RCC 7860 (cell line): ENCODE results near the gene SPATA31D1.
A peak's percentile ranks its signal among the peaks of the same experiment; 100 is the strongest.
"Not testable (repeated sequence)": the region's sequence is repeated elsewhere in the genome, so short reads cannot be mapped to it uniquely, and the experiment has no call there.

ENCODE experiments used
- DNase-seq: peaks from one replicate; pipeline ENCODE4 v3.0.0-alpha.2; 2015; ENCODE audit warnings: low spot score
- FAIRE-seq: peaks from 2 replicates; lab custom pipeline; 2012; peaks lifted over from hg19 to GRCh38; lab: Jason Lieb, UNC

Gene SPATA31D1

DNA sequence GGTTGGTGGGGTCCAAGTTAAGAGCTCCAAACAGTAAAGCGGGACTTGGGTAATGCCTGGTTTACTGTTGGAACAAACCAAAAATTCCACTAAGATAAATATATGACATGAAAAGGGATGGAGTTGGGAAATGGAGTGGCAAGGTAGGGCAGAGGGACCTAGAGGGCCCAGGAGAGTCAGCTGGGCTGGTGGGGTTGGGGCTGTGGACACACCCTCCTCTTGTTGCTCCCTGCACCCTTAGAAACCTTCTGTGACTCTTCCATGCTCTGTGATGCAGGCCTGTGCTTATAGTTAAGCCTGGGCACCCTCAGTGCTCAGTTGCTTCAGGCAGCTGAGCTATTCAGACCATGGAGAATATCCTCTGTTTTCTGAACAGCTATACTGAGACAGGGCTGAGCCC, at the start of gene SPATA31D1:
Gene SPATA31D1, plus strand, starts transcription at position 301 of the 400 bp plus-strand sequence. Its CDS starts 47 bp downstream, at position 348.
- not testable (repeated sequence) for DNase-seq, FAIRE-seq

DNA sequence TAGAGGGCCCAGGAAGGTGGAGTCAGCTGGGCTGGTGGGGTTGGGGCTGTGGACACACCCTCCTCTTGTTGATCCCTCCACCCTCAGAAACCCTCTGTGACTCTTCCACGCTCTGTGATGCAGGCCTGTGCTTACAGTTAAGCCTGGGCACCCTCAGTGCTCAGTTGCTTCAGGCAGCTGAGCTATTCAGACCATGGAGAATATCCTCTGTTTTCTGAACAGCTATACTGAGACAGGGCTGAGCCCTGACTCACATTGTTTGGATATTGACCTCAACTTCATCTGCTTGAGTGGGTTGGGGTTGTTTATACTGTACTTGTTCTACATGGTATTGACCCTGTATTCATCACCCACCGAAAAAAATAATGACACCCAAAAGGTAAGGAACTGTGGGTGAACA, 45.2 kb upstream of the SPATA31D1 start, which contains the start of gene SPATA31D3:
Gene SPATA31D3, plus strand, starts transcription at position 108 of the 400 bp plus-strand sequence. Its CDS starts 86 bp downstream, at position 194.
- FAIRE-seq, DNase-seq: not testable (repeated sequence)

DNA sequence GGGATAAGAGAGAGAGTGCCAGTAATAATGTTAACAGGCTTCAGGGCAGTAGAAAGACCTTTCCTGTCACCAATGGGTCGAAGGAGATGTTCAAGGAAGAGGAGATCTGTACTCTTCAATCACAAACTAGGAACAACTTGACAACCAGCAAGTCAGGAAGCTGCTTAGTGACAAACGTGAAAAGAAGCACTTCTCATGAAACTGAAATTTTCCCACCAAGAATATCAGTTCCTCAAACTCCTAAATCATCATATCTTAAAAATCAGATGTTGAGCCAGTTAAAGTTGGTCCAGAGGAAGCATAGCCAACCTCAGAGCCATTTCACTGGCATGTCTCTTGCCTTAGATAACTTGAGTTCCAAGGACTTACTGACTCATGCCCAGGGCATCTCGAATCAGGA, 39.9 kb upstream of the SPATA31D1 start:
- FAIRE-seq = peak; percentile 96
- not testable (repeated sequence) for DNase-seq

DNA sequence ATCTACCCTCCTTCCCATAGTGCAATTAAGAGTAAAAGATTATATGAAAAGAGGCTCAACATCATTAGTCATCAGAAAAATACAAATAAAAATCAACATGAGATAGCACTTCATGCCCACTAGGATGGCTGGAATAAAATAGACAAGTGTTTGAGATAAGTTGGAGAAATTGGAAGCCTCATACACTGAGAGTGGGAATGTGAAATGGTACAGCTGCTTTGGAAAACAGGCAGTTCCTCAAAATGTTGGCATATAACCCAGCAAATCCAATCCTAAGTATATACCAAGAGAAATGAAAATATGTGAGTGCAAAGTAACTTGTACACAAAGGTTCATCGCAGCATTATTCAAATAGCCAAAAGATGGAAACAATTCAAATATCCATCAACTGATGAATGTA, 35.5 kb upstream of the SPATA31D1 start:
- DNase-seq (no peak), FAIRE-seq (no peak)

DNA sequence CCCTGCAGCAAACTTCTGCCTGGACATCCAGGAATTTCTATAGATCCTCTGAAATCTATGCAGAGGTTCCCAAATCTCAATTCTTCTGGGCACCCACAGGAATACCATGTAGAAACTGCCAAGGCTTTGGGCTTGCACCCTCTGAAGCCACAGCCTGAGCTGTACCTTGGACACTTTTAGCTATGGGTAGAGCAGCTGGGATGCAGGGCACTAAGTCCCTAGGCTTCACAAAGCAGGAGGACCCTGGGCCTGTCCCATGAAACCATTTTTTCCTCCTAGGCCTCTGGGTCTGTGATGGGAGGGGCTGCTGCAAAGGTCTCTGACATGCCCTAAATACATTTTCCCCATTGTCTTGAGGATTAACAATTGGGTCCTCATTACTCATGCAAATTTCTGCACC, 32.9 kb upstream of the SPATA31D1 start:
- FAIRE-seq (no peak), DNase-seq (no peak)

DNA sequence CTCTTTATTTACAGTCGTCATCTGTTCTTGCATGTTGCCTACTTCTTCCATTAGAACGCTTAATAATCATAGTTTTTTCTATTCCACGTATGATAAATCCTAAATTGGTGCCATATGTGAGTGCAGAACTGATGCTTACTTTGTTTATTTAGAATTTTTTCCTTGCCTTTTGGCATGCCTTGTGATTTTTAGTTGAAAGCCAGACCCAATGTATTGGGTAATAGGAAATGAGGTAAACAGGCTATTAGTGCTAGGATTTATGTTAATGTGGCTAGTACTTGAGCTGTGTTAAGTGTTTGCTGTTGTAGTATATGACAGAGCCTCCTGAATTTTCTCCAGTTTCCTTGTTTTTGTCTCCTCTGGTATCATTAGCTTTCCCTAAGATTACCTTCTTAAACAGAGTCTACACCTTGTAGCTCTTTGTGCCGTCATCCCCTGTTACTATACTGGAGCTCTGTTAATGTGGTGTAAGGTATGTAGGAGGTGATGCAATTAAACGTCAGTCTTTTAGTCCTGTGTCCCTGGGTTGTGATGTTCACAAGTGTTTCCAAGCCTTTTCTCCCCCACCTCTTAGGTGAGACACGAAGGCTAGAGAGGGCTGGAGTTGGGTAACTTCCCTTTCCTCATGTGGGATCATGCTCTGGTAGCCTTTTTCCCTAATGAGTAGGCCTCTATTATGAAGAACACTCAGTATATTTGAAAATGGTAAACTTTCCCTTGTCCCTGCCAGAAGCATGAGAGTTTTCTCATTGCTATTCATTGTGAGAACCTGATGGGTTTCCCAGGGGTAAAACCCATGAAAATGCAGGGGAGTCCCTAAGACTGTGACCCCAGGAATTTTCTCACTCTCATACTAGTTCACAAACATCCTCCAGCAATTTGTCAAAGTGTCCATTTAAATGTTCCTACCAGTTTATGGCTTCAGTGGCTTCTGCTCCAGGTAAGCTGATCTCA, 24.1 kb upstream of the SPATA31D1 start:
- no peak for DNase-seq
- no peak for FAIRE-seq

DNA sequence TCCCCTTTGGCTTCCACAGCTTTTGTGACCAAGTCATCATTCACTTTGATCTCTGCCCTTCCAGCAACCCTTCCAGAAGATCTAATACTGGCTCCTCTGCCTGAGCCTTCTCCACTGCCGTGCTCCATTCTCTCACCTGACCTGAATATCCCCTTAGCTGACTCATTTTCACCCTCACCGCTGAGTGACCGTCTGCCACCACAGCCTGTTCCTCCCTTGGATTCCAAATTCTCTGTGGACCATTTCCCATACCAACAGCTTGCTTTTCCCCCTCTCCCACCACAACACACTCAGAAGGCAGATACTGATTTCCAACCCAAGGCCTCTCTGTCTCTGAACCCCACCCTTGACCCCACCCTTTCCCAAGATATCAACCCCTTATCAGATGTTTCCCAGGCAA, 20.5 kb upstream of the SPATA31D1 start:
- FAIRE-seq (no peak), DNase-seq (no peak)

DNA sequence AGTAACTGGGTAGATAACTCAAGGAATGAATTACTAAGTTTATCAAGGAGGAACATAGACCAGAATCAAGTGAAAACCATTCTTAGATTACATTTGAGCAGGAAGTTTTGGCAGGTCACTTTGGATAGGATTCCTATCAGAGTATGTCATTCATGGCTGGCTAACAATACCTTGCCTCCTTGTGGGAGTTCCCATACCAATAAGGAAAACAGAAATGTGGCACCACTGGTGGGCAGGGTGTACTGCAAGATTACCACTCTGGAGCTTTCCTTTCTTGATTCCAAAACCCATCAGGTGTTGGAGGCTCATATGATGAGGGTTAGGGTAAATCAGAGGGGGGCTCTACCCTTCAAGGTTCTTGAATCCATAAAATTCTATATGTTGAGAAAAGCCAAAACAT, 18.6 kb upstream of the SPATA31D1 start:
- no peak for DNase-seq
- no peak for FAIRE-seq

DNA sequence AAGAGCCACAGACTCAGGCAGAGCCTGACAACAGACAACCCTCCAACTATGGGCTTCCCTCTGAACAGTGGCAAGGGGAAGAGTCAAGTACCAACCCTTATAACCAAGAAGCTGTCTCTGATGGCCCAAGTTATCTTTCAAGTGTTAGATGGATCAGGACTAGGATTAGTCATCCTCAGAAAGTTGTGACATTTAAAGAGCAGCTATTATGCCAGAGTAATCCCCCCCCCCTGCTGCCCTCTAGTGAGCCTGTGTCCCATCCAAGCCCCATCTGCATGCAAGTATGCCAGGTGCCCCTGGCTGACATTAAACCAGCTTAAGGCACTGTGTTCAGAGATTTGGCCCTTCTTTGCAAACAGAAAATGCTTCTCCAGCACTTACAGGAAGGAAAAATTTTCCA, 16.8 kb upstream of the SPATA31D1 start:
- no peak for DNase-seq
- no peak for FAIRE-seq

DNA sequence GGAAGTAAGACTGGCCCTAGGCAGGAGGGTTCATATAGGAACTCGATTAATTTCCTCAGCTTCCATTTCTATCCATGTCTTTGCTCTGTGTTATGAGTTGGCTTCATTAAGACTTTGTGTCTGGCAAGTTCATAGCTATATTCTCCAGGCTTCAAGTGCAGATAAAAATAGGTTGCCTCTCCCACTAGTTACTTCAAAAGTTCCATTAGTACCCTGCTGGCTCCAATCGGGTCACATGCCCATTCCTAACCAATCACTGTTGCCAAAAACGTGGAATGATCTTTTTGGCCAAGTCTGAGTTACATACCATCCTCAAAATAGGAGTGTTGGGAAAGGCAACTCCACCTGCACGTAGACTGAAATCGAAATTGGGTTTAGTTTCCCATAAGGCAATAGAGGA, 13.8 kb upstream of the SPATA31D1 start:
- no peak for FAIRE-seq
- no peak for DNase-seq

DNA sequence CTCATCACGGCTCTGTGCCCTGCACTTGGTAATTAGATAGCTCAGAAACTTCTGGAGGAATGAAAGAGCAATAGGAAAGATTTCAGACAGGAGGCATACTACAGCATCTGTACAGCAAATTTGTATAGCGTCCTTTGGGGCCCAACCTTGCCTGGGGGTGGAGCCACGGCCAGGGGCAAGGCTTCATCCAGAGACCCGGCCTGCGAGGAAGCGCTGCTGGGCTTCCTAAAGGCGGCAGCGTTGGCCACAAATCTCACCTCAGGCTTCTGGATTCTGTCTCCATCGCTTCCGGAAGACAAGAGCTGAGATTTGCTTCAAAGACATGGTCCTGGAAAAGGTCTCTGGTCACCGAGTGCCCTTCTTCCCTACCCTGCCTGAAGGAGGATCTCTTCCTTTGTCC, 12.2 kb upstream of the SPATA31D1 start:
- FAIRE-seq (no peak), DNase-seq (no peak)

DNA sequence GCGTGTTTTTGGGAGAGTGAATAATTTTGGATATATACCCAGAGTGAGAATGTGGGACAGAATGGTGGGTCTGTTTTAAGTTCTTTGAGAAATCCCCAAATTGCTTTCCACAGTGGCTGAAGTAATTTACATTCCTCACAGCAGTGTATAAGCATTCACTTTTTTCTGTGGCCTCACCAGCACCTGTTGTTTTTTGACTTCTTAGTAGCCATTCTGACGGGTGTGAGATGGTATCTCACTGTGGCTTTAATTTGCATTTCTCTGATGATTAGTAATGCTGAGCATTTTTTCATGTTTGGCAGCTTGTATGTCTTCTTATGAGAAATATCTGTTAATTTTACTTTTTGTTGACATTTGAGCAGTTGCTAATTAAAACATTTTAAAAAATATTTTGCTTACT, 9.4 kb upstream of the SPATA31D1 start:
- DNase-seq = no peak
- FAIRE-seq = no peak

DNA sequence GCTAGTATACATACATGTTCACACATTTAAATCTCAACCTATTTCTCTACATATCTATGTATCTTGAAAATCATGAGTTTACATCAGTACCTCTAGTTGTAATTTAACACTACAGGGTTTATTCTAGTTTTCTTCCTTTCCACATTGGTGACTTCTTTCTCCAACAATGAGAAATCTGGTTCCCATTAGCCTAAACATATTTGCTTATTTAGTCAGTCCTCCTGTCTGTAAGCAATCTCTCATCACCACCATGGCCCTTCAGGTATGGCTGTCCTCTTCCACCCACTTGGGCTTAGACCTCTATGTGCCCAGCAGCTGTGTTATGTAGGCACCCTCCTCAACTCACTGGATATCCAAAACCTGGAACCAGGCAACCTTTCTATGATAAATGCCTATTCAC, 8.0 kb upstream of the SPATA31D1 start:
- no peak for FAIRE-seq
- no peak for DNase-seq

DNA sequence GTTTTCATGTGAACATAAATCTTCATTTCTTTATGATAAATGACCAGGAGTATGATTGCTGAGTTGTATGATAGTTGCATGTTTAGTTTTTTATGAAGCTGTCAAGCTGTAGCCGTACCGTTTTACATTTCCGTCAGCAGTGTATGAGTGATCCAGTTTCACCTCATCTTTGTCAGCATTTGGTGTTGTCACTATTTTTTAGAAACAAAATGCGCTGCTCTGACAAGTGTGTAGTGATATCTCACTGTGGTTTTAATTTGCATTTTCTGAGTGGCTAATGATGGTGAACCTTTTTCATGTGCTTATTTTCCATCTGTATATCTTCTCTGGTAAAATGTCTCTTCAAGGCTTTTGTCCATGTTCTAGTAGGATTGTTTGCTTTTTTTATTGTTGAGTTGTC, 6.7 kb upstream of the SPATA31D1 start:
- FAIRE-seq = no peak
- DNase-seq = no peak

DNA sequence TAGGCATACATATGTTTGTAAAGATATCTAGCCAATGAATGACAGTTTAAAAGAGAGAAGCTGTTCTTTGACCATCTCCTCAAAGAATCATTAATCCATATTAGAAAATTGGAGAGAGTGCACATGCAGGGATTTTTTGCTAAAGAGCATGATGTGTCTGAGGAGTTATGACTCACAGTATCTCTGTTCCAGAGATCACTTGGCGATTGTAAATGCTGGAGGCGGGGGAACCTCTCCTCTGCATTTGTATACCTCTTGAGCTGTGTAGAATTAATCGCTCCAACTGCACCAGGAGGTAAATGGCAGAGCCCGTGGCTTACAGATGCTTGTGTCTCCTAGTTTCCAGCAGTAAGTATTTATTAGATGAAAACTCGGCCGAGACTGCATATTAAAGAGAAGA, 3.6 kb upstream of the SPATA31D1 start:
- DNase-seq (no peak), FAIRE-seq (no peak)

DNA sequence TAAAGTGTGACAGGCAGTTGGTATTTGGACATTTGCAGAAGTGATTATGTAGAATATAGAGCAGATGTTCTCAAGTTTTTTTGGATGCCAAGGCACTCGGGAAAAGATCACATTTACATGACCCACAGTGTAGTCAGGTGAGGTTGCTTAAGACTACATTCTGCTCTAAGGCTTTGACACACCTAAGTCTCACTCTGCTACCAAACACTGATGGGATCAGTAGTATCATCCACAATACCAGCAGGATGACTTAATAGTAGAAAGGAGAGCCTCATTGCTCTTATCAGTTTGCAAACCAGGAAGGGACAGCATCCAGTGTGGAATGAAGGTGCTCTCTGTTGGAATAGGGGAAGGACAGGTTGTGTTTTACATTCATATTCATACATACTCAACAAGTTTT, 2.5 kb upstream of the SPATA31D1 start:
- FAIRE-seq (no peak), DNase-seq (no peak)

DNA sequence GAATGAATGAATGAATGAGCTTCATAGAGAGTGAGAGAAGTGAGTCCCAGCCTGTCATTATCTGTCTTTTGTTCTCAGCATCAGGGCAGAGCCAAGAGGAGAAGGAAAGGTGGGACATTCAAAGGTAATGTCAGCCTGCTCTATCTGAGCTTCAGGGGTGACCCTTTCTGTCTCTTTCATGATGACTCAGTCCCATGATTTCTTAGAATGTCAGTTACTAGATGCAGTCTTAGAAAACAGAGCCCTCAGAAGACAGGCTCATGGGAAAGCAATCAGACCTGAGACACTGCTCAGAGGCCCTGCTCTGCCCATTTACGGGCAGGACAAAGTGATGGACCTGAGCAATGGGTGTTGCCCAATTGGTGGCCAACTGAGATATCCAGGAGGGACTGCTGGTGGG, 1.1 kb downstream of the SPATA31D1 start:
- FAIRE-seq = no peak
- no peak for DNase-seq

DNA sequence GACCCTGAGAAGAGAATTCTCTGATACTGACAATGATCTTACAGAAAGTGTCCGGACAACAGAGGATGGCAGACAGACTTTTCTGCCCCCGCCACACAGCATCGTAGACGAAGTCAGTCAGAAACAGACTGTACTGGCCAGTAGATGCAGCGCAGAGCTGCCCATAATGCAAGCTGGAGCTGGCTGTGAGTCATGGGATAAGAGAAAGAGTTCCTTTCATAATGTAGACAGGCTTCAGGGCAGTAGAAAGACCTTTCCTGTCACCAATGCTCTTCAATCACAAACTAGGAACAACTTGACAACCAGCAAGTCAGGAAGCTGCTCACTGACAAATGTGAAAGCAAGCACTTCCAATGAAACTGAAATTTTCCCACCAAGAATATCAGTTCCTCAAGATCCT, 5.1 kb downstream of the SPATA31D1 start:
- DNase-seq = no peak
- FAIRE-seq = no peak

DNA sequence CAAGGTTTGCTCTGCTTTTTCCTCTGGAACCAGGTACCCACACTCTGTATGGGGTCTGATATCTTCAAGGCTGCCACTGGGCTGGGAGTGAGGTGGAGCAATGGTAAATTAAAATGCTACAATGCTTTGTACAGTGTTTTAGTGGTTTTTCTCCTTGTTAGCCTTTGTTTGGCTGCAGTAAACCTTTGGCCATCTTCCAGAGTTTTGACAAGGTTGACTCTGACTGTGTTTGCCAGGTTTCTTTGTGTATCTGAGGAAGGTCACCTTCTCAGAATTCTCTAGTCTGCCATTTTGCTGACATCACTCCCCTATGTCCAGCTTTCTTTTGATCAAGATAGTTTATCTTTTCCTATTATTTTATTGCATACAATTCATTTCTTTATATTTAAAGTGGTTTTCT, 11.2 kb downstream of the SPATA31D1 start:
- FAIRE-seq = no peak
- DNase-seq = no peak

DNA sequence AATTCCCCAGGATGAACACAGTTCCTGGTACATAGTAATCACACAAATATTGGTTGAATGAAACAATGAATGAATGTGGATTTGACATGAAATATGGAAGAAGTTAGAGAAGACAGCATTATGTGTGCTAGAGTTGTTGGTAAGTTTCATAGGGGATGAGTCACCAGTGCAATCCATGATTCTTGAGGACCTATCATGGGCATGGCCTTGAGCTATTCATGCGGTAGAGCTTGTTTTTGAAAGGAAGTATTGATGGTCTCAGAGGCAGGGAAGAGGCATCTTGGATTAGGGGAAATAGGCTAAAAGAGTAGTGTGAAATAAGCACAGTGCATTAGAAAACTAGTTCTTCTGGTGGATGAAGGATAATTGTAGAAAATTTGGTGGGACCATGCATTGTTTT, 22.1 kb downstream of the SPATA31D1 start:
- DNase-seq = no peak

DNA sequence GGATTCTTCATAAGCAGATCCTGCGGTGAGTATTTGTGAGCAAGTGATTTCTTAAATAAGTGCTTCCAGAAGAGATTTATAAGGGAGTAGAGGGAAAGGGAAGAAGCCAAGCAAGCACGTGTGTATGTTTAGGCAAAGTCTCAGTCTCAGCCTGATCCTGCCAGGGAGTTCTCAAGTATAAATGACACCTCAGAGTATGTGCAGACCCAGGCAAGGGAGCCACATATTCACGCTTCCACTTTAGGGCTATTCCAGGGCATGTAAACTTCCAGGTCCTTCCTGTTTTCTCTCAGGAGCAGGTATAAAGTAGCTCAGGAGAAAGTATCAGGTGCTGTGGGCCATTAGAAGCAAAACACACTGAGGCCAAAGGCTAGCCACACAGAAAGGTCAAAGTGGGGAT, 22.6 kb downstream of the SPATA31D1 start:
- no peak for DNase-seq
- no peak for FAIRE-seq

More for the DNA sequence above, 22.1 kb downstream of the SPATA31D1 start:
- no peak for FAIRE-seq

DNA sequence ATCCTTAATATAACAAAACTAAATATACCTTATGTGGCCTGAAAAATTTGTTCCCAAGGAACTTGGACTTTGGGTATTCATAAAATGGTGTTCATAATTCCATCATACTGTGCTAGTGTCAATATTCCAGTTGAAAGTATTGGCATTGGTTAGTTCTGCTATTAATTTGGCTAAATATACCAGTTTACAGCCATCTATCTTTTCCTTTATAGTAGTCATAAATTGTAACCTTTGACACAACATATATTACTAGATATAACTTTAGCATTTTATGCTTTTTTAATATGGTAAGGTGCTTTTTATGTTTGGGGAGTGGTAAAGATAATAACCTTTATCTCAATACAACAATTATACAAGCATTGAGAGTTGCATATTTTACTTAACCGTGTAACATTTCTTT, 23.7 kb downstream of the SPATA31D1 start:
- FAIRE-seq (no peak), DNase-seq (no peak)
